ENCODE data around the gene SPATA18.
"Not testable (repeated sequence)": the region's sequence is repeated elsewhere in the genome, so short reads cannot be mapped to it uniquely, and the experiment has no call there.

The SPATA18 gene

DNA sequence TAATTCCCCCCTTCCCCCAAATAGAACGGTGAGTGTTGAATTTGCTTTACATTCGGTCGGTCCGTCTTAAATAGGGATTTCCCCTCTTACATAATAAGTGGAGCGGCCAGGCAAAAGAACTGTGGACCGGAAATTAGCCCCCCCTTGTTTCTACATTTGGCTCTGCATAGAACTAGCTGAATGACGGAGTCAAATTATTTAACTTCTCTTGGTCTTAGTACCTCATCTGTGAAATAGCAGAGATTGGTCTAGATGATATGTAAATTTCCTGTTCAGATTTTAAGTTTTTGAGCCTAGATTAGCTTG lies 1.3 kb downstream of the SPATA18 start:
- no peak for DNase-seq (ENCODE audit: low read depth)

DNA sequence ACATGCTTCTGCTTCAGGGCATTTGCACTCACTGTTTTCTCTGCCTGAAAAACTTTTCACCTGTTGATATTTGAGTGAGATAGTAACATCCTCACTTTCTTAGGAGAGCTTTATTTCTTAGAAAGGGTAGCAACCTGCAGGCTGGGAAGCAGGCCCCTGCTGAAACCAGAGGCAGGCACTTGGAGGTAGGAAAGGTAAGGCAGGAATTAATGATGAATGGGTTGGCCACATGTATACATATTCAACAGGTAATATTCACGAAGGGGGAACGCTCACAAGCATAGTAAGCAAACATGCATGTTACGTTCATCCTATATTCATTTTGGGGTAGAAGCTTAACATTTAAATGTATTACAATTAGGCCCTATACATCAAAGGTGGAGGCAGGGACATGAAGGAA lies 3.1 kb downstream of the SPATA18 start:
- no peak for DNase-seq (ENCODE audit: low read depth)

DNA sequence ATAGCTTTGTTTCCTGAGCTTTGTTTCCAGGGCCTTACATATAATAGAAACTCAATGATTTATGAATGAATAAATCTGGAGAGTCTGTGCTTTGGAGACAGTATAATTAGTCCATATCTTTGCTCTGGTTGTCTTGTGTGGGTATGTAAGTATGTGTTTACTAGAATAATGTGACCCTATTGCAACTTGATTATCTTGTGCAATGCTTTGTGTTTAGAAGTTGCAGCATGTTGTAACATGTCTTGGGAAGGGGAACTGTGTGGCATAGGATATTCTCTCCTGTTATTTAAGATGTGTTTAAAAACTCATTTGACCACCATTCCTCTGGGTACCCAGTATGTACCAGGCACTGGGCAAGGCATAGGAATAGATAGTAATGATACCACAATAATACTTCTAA lies 6.1 kb downstream of the SPATA18 start:
- no peak for DNase-seq (ENCODE audit: low read depth)

DNA sequence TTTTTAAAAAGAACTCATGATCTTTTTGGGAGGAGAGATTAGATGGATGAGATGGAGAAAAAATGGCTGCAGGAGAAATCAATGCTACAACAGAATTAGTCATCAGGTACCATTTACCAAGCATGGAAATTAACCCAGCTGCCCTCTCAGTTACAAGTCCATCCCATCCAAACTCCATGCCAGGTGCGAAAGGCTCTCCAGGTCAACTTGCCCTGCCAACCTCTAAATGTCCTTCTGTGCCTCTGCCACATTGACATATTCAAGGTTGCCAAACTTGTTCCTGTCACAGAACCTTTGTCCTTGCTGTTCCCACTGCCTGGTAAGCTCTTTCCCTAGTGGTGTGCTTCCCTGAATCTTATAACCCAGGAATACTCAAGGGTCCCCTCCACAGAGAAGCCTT lies 7.2 kb downstream of the SPATA18 start:
- no peak for DNase-seq (ENCODE audit: low read depth)

DNA sequence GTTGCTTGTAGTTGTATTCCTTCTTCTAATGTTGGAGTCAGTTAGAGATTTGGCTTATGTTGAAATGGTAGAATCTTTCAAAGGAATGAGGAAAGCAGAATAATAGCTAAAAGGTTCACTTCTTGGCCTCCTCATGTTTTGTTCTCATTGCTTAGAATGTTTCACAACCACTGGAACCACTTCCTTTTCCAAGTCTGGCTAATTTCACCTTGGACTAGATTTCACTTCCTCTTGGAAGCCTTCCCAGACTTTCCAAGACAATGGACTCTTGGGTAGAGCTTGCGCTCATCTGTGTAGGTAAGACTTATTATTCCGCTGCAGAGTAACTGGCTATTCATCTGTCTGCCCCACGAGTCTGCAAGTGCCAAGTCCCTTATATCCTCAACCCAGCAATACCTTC lies 8.3 kb downstream of the SPATA18 start:
- DNase-seq (ENCODE audit: low read depth), result no peak

DNA sequence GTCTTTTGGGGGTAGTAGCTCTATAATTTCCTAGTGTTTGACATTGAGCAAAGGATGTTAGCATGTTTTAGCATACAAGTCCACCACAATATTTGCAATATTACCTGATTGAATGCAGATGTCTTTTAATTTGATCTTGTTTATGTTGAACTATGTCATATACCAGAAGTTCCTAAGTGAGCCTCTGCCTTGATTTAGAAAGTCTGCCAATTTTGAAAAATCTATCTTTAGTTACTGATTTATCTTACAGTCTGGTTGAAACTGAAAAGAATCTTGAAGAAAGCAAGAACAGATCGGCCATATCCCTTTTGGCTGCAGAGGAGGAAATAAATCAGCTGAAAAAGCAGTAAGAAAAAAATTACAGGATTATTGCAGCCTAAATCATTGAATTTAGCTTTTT lies 18.5 kb downstream of the SPATA18 start:
- no peak for DNase-seq (ENCODE audit: low read depth)

DNA sequence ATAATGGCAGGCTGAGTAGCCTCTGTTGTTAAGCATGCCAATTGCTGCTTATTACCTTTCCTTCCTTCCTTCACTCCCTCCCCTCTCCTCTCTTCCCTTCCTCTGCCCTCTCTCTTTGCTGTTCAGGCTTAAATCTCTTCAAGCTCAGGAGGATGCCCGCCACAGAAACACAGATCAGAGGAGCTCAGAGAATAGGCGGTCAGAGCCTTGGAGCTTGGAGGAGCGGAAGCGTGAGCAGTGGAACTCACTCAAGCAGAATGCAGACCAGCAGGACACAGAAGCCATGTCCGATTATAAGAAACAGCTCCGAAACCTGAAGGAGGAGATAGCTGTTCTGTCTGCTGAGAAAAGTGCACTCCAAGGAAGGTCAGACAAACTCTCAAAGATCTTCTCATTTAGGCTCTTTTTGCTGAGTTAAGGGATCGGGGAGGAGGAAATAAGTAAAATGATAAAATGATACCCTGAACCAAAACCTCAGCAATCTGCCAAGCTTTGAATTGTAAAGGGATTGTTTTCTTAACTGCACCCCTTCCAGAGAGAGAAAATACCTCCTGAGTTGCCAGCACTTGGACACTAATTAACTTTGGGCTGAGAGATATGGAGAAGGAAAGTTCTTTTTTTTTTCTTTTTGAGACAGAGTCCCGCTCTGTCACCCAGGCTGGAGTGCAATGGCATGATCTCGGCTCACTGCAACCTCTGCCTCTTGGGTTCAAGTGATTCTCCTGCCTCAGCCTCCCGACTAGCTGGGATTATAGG lies 20.9 kb downstream of the SPATA18 start:
- DNase-seq (ENCODE audit: low read depth), result no peak

DNA sequence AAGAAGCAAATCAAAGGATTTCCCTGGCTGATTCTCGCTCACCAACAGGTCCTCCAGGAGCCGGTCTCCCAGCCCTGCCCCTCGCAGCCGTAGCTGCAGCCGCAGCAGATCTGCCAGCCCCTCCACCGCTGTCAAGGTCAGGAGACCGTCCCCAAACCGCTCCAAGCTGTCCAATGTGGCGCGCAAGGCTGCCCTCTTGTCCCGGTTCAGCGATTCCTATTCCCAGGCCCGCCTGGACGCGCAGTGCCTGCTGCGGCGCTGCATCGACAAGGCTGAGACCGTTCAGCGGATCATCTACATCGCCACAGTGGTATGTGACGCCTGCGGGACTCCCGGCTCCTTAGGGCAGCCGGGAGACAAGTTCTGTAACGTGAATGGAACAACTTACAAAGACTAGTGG lies 25.6 kb downstream of the SPATA18 start:
- DNase-seq (ENCODE audit: low read depth), result no peak

DNA sequence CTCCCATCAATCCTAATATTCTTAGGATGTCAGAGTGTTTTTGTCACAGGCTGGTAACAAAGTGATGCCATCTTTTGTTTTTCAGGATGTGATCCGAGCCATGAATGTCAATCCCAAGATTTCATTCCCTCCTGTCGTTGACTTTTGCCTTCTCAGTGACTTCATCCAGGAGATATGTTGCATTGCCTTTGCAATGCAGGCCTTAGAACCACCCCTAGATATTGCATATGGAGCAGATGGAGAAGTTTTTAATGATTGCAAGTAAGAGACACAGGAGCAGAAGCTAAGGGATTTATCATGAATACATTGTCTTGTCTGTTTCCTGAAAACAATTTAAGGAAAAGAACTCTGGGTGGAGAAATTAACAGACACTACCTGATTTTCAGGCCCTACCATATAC lies 28.6 kb downstream of the SPATA18 start:
- DNase-seq (ENCODE audit: low read depth), result no peak

DNA sequence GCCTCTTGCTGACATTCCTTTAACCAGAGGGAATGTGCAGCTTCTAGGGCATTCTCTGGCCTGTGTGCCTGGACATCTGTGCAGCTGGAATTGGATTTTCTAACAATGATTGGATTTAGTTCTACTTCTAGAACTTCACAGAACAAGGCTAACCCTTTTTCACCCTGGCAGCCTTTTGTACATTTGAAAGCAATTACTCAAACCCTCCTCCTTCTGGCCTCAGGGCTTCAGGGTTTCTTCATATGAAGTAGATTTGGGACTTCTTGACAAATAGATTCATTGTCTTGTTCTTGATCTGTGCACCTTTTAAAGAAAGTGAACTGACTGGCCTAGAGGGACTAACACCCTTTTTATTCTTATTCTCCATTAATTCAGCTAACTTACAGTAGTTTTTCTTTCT lies 30.1 kb downstream of the SPATA18 start:
- no peak for DNase-seq (ENCODE audit: low read depth)

DNA sequence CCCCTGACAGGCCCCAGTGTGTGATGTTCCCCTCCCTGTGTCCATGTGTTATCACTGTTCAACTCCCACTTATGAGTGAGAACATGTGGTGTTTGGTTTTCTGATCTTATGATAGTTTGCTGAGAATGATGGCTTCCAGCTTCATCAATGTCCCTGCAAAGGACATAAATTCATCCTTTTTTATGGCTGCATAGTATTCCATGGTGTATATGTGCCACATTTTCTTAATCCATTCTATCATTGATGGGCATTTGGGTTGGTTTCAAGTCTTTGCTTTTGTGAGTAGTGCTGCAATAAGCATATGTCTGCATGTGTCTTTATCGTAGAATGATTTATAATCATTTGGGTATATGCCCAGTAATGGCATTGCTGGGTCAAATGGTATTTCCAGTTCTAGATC lies 35.3 kb downstream of the SPATA18 start:
- DNase-seq (ENCODE audit: low read depth), result not testable (repeated sequence)

DNA sequence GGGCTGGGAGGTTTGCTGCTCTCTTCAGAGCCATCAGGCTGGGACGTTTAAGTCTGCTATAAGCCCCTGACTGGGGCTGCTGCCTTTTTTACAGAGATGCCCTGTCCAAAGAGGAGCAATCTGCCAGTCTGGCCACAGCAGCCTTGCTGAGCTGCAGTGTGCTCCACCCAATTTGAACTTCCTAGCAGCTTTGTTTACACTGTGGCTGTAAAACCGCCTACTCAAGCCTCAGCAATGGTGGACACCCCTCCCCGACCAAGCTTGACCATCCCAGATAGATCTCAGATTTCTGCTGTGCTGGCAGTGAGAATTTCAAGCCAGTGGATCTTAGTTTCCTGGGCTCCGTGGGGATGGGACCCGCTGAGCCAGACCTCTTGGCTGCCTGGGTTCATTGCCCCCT lies 40.7 kb downstream of the SPATA18 start:
- no peak for DNase-seq (ENCODE audit: low read depth)

DNA sequence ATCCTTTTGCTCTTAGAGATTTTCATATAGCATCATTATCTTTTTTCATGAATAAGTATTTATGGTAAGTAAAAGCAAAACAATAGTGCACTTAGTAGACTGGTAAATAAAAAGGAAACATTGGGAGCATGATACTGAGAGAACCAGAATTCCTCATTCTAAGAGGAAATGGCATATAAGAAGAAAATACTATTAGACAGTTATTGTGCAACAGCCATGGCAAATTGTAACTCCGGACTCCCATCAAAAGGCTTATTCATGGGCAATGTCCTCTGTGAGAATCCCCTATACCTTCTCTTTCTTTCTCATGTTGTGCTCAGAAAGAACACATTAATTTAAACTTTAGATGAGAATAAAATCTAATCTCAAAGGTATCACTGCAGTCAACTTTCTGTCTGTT lies 42.4 kb downstream of the SPATA18 start:
- DNase-seq (ENCODE audit: low read depth), result no peak

DNA sequence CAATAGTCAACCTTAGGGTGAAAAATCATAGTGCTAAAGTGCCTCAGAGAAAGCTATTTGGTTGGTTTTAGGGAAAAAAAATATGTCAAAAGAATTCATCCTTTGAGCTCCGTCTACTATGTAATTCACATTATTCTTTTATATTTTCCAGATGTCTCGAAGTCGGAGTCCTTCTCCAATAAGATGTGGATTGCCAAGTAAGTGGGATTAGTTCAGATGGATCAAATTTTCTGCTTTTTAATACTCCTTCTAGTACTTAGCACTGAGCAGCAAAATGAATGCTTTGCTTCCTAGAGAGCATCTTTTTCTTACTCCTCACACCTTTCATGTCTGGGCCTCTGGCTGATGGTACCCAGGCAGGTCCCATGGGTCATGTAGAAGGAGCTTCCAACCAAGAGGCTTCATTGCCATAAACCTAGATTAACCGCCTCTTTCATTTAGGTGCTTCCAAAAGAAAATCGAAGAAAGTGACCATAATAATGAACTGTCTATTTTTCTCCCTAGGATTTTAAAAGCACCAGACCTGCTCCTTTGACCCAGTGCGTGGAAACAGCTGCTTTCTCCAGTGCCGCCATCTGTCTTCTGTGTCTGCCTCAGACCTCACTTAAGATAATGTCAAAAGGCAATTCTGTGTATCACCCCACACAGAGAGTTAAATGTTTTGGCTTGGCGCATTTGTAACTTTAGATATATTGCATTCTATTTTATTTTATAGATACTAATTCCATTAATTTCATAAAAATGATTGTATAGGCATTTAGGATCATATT lies 43.5 kb downstream of the SPATA18 start:
- DNase-seq (ENCODE audit: low read depth), result no peak

DNA sequence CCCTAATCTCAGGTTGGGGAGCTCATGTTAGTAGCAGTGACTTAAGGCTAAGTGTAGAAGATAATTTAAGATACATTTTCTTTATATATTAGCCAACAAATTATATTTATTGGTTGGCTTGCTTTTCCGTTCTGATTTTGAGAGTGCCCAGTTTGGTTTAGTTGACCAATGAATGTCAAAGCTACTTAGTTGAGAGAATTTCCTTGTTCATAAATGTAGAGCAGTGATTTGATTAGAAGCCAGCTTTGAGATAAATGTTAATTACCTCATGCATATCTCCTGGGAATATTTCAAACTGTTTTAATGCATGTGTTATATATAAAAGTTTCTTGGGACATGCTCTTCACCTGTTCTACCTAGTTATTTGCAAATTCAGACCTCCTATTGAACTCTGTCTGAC lies 44.3 kb downstream of the SPATA18 start:
- no peak for DNase-seq (ENCODE audit: low read depth)

DNA sequence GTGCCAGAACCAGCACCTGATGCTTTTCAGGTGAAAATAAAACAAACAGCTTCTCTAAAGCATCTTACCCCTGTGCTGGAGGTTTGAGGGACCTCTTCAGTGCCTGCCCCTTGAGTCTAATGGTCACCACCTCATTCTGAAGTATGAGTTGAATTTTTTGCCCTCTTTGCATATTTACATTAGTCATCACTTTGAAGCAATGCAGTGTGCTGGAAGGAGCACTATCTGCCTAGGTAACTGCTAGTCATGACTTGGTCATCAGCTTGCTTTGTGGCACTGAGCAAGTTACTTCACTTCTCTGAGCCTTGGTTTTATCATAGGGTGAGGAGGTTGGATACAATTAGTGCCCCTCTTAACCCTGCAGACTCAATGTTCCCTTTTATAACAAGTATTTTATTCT lies 44.9 kb downstream of the SPATA18 start:
- no peak for DNase-seq (ENCODE audit: low read depth)

DNA sequence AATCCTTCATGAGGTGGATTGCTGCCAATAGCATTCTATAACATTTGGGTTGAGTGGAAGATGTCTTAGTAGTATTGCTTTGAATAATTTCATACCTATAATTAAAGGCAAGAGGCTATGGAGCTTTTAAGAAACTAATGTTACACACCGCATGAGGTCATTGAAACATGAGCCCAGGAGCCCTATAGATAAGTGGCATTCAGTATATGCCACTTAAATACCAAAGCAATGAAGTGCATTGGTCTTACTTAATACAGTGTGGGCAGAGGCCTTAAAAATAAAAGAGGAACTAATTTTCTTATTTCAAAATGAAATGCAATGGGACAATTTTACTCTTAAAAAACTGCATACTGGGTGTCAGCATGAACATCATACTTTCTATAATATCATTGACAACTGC lies 47.5 kb downstream of the SPATA18 start:
- DNase-seq (ENCODE audit: low read depth), result no peak

DNA sequence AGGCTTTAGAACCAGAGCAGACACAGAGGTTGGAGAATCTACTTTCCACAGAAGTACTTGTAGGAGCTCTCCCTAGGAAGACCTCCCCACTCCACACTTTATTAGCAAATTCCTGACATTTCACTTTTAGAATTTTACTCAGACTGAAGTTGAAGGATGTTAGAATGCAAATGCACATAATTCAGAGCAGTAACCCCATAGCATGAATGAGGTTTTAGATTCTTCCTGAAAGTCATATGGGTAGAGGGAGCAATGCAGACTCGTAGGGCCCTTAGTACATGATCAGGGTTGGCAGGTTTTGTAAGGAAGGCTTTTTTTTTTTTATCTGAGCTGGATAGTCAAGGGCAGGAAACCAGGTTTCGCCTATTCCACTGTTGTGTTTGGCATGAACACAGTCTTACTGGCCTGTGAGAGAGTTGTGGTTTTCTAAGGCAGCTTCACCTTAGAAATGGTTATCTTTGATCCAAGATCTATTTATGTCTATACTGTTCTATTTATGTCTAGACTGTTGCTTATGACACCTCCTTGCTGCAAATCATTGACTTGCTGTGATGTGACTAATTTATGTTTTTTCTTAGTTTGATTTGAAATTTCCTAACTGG lies 48.9 kb downstream of the SPATA18 start:
- no peak for DNase-seq (ENCODE audit: low read depth)

DNA sequence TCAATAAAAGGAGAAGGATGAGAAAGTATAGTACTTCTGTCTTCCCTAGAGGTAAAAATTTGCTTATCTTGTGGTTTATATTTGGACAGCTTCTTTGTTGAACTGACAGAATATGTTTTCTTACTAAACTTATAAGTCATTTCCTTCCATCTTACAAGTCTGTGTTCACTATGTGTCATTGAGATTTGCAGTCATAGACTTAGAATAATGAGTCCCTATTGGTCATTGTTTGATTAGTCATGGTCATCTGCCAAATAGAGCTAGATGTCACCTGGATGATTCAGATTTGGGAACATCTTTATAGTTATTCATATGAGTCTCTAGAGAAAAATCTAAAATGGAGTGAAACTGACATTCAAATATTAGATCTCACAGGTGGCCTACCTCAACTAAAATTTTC lies 51.5 kb downstream of the SPATA18 start:
- no peak for DNase-seq (ENCODE audit: low read depth)

DNA sequence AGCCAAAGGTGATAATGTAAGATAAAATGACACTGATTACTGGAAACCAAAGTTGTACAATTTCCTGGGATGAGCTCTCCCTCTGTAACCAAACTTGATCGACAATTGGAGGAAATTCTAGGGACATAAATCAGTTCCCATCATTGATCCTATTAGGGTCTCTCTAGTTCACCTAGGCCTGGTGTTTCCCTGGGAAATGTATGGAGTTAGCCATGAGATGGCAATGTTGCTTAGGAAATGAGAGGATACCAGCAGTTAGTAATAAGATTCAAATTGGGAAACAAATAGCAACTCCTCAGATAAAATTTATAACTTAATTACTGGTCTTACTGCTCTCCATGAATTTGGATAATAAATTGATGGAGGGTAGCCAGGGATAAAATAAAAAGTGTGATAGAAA lies 52.2 kb downstream of the SPATA18 start:
- no peak for DNase-seq (ENCODE audit: low read depth)

DNA sequence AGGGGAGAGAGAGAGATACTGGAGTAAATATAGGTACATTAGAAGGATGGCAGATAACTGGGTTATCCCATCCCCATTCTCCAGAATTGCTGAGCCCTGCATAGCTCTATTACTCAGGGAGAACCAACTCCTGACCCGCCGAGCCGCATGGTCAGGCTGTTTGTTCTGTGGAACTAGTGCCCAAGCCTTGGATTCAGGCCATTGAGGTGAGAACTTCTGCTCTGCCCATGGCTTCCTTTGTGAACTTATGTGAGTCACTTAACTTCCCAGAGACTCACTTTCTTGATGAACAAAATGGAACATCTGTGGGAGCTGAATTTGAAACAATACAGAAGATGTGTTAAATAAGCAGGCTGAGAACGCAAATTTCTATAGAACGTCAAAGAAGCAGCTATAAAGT lies 54.2 kb downstream of the SPATA18 start:
- DNase-seq (ENCODE audit: low read depth), result no peak

DNA sequence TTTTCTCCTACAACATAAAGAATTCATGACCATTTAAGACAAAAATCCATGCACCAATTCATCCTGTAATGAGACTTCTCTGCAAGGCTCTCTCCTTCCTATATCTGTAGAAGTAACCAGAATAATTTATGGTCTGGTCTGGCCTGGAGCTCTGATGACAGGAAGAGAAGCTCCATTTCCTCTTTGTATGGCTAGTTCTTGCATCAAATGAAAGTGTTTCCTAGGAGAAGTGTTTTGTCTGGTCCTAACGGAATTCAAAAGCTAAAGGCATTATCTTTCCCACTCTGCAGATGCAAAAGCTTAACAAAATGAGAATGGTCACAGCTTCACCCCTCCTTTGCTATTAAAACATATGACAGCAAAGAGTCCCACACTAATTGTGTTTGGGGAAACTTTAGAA lies 55.1 kb downstream of the SPATA18 start:
- no peak for DNase-seq (ENCODE audit: low read depth)

DNA sequence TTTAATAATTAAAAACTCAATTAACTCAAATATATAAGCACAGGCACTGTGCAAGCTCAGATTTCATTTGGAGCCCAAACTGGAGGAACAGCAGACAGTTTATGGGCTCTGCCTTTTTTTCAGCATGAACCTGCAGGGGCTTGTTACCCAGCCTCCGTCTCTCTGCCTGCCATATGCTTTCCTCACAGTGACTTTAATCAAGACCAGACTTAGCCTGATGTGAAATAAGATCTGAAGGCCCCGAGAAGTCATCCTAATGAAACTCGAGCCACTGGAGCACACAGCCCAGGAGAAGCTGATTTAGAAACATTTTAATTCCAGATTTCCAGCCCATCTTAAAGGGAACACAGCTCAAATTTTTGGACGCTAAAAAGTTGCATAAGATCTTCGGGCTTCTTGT lies 55.6 kb downstream of the SPATA18 start:
- DNase-seq (ENCODE audit: low read depth), result no peak

DNA sequence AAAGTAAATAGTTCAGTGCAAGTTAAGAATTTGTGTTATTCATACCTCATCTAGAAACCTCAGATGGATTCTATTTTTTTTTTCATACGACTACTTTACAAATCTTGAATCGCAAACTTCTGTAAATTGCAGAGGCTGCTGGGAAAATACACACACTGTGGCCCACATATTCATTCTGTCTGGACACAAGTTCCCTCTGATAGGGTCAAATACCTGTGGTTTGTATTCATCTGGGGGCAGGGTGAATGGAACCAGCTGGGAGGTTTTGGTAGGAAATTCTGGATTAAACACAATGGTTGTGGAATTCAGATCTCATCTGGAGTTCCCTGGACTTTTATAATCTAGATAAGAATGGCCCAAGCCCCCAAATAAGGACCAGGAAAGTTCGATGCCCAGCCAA lies 56.2 kb downstream of the SPATA18 start:
- DNase-seq (ENCODE audit: low read depth), result no peak
